H9 (cell line): Measurements from ENCODE around the gene TCEAL4. TPM values are rescaled to one million over a fixed set of nuclear protein-coding genes. Genes with fewer than 3 reads are reported as not detected.

ENCODE experiments used
- DNase-seq: peaks from one replicate; pipeline ENCODE4 v3.0.0-alpha.2; 2017
- H2AFZ ChIP-seq: one replicate; pipeline ENCODE4 v1.6.1; 2013; ENCODE audit warnings: mild to moderate bottlenecking, low read length, control low read depth, moderate library complexity
- H2AK5ac ChIP-seq: 2 replicates; pipeline ENCODE4 v1.6.1; 2013; ENCODE audit warnings: low read length, control low read depth, mixed read lengths; ENCODE audit not compliant: insufficient read length
- H2BK120ac ChIP-seq: one replicate; pipeline ENCODE4 v1.6.1; 2013; ENCODE audit warnings: low read depth, mild to moderate bottlenecking, low read length, control low read depth, inconsistent platforms; ENCODE audit not compliant: poor library complexity, severe bottlenecking
- H2BK12ac ChIP-seq: 2 replicates; pipeline ENCODE4 v1.6.1; 2013; ENCODE audit warnings: low read length, control low read depth, mixed read lengths, low read depth; ENCODE audit not compliant: insufficient read length
- H2BK15ac ChIP-seq: 2 replicates; pipeline ENCODE4 v1.6.1; 2013; ENCODE audit warnings: low read depth, low read length, control low read depth
- H2BK20ac ChIP-seq: one replicate; pipeline ENCODE4 v1.6.1; 2013; ENCODE audit warnings: low read depth, mild to moderate bottlenecking, low read length, control low read depth, inconsistent platforms; ENCODE audit not compliant: poor library complexity, severe bottlenecking
- H2BK5ac ChIP-seq: 2 replicates; pipeline ENCODE4 v1.6.1; 2013; ENCODE audit warnings: low read length, control low read depth, mixed read lengths; ENCODE audit not compliant: insufficient read length
- H3K14ac ChIP-seq: 2 replicates; pipeline ENCODE4 v1.6.1; 2013; ENCODE audit warnings: low read length, control low read depth; ENCODE audit not compliant: insufficient read depth
- H3K18ac ChIP-seq: 2 replicates; pipeline ENCODE4 v1.6.1; 2013; ENCODE audit warnings: low read depth, mild to moderate bottlenecking, mixed read lengths, low read length, control low read depth; ENCODE audit not compliant: insufficient read length
- H3K23ac ChIP-seq: 2 replicates; pipeline ENCODE4 v1.6.1; 2013; ENCODE audit warnings: low read length, control low read depth, mixed read lengths, low read depth; ENCODE audit not compliant: insufficient read length
- H3K23me2 ChIP-seq: 2 replicates; pipeline ENCODE4 v1.6.1; 2013; ENCODE audit warnings: low read depth, mild to moderate bottlenecking, mixed read lengths, low read length, control low read depth; ENCODE audit not compliant: insufficient read length, poor library complexity, severe bottlenecking
- H3K27ac ChIP-seq: 2 replicates; pipeline ENCODE4 v1.5.1; 2013; ENCODE audit warnings: low read length, control low read depth, mixed read lengths, low read depth; ENCODE audit not compliant: insufficient read length
- H3K27me3 ChIP-seq: 2 replicates; pipeline ENCODE4 v1.6.1; 2013; ENCODE audit warnings: low read length, control low read depth, inconsistent platforms; ENCODE audit not compliant: insufficient read depth
- H3K4ac ChIP-seq: 2 replicates; pipeline ENCODE4 v1.6.1; 2013; ENCODE audit warnings: low read depth, mild to moderate bottlenecking, control low read depth, inconsistent platforms, low read length, moderate library complexity
- H3K4me1 ChIP-seq: 2 replicates; pipeline ENCODE4 v1.6.1; 2013; ENCODE audit warnings: low read length, control low read depth, inconsistent platforms; ENCODE audit not compliant: insufficient read depth
- H3K4me2 ChIP-seq: 2 replicates; pipeline ENCODE4 v1.6.1; 2013; ENCODE audit warnings: low read length, control low read depth, mixed read lengths; ENCODE audit not compliant: insufficient read length, insufficient read depth
- H3K56ac ChIP-seq: 2 replicates; pipeline ENCODE4 v1.6.1; 2013; ENCODE audit warnings: low read depth, mild to moderate bottlenecking, mixed read lengths, low read length, control low read depth; ENCODE audit not compliant: insufficient read length
- H3K79me1 ChIP-seq: 2 replicates; pipeline ENCODE4 v1.6.1; 2013; ENCODE audit warnings: low read depth, mild to moderate bottlenecking, moderate library complexity, low read length, control low read depth, inconsistent platforms; ENCODE audit not compliant: insufficient read depth, poor library complexity, severe bottlenecking
- H3K79me2 ChIP-seq: 2 replicates; pipeline ENCODE4 v1.6.1; 2013; ENCODE audit warnings: low read length, control low read depth, inconsistent platforms; ENCODE audit not compliant: insufficient read depth
- H3K9ac ChIP-seq: 2 replicates; pipeline ENCODE4 v1.6.1; 2013; ENCODE audit warnings: low read length, control low read depth, mixed read lengths; ENCODE audit not compliant: insufficient read length; ENCODE audit errors: extremely low read depth
- H3K9me3 ChIP-seq: one replicate; pipeline ENCODE4 v1.6.1; 2013; ENCODE audit warnings: low read depth, low read length, inconsistent platforms; ENCODE audit not compliant: control insufficient read depth
- H3T11ph ChIP-seq: one replicate; pipeline ENCODE4 v1.6.1; 2013; ENCODE audit warnings: mild to moderate bottlenecking, low read length, control low read depth, inconsistent platforms
- H4K20me1 ChIP-seq: one replicate; pipeline ENCODE4 v1.6.1; 2013; ENCODE audit not compliant: control insufficient read depth, insufficient read length, insufficient read depth
- H4K5ac ChIP-seq: 2 replicates; pipeline ENCODE4 v1.6.1; 2013; ENCODE audit warnings: low read depth, mild to moderate bottlenecking, mixed read lengths, low read length, control low read depth; ENCODE audit not compliant: insufficient read length
- H4K8ac ChIP-seq: replicated peaks from 2 replicates; pipeline ENCODE4 v1.6.1; 2013; ENCODE audit warnings: low read length, control low read depth, mixed read lengths, low read depth; ENCODE audit not compliant: insufficient read length
- H4K91ac ChIP-seq: 2 replicates; pipeline ENCODE4 v1.6.1; 2013; ENCODE audit warnings: low read depth, mild to moderate bottlenecking, moderate library complexity, mixed read lengths, low read length, control low read depth; ENCODE audit not compliant: insufficient read length
- H3K27ac Mint-ChIP-seq, 3 experiments: 2 replicates in 2 of 3; 3 replicates in 1 of 3; pipeline ENCODE4 v1.8.0; 2020 to 2021; ENCODE audit warnings: mixed read lengths in 3 of 3, mild to moderate bottlenecking in 1 of 3, moderate library complexity in 1 of 3
- H3K27me3 Mint-ChIP-seq: 2 replicates; pipeline ENCODE4 v1.8.0; 2021; ENCODE audit warnings: low read depth, mild to moderate bottlenecking, moderate library complexity, mixed read lengths
- H3K36me3 Mint-ChIP-seq, 3 experiments: 2 replicates in 2 of 3; 3 replicates in 1 of 3; pipeline ENCODE4 v1.8.0; 2020 to 2021; ENCODE audit warnings: low read depth in 3 of 3, mixed read lengths in 3 of 3; ENCODE audit not compliant: insufficient read depth in 1 of 3
- H3K4me1 Mint-ChIP-seq, 2 experiments: 2 replicates each; pipeline ENCODE4 v1.8.0; 2020; ENCODE audit warnings: mixed read lengths in 2 of 2
- H3K4me3 Mint-ChIP-seq, 2 experiments: 2 replicates in 1 of 2; 3 replicates in 1 of 2; pipeline ENCODE4 v1.8.0; 2020 to 2021; ENCODE audit warnings: mild to moderate bottlenecking in 2 of 2, mixed read lengths in 2 of 2, moderate library complexity in 1 of 2
- H3K9me3 Mint-ChIP-seq, 2 experiments: 2 replicates in 1 of 2; 3 replicates in 1 of 2; pipeline ENCODE4 v1.8.0; 2020; ENCODE audit warnings: mild to moderate bottlenecking in 2 of 2, mixed read lengths in 2 of 2, moderate library complexity in 1 of 2
- CTCF ChIP-seq: fragments of 200-600 bp; sonication (generic); conservative IDR thresholded peaks from 3 replicates; pipeline ENCODE4 v1.8.0; 2021; ENCODE audit warnings: antibody characterized with exemption, mild to moderate bottlenecking
- WGBS: extraction: QIAGEN DNeasy Blood & Tissue Kit; methylation state at CpG from one replicate; pipeline ENCODE4 v1.1.7; 2013; ENCODE audit warnings: missing lambda C conversion rate, low lambda C conversion rate, mixed read lengths; ENCODE audit not compliant: insufficient read length; ENCODE audit errors: extremely low coverage; 5-methylcytosine and 5-hydroxymethylcytosine counted together
- total RNA-seq: library from RNA; stranded (reverse); gene quantifications from 2 replicates; pipeline ENCODE4 v1.2.1, GENCODE V29; 2021

The TCEAL4 gene
- total RNA-seq, 1 experiment from 2014 or later: 49.9 TPM

- Histone ChIP-seq H2AFZ (no peak overlapping the region), H3K14ac (no peak overlapping the region), H4K8ac (no peak overlapping the region), H4K5ac (no peak overlapping the region), H3T11ph (no peak overlapping the region), H2BK20ac (no peak overlapping the region), H2AK5ac (no peak overlapping the region), H3K18ac (no peak overlapping the region), H4K91ac (no peak overlapping the region), H3K27ac (no peak overlapping the region), H3K79me1 (no peaks in the 10 kb centered on the region), H3K23me2 (peaks cover 6% of the 10 kb centered on the region), H4K20me1 (no peaks in the 10 kb centered on the region), H3K56ac (no peak overlapping the region), H3K23ac (no peak overlapping the region), H2BK15ac (no peak overlapping the region), H3K9ac (no peak overlapping the region), H3K27me3 (no peaks in the 10 kb centered on the region), H3K79me2 (no peaks in the 10 kb centered on the region), H2BK120ac (no peak overlapping the region), H2BK12ac (no peak overlapping the region), H3K4me1 (peaks cover 7% of the 10 kb centered on the region; the same call in 1 of the 2 replicates), H3K4ac (no peak overlapping the region), H3K9me3 (no peaks in the 10 kb centered on the region), H3K4me2 (no peak overlapping the region), H2BK5ac (no peak overlapping the region)
- peaks cover 0 to 9% (median 7%) of the 10 kb centered on the region in 3 experiments; a peak in 4 of 7 replicates for H3K36me3 Mint-ChIP-seq
- no peak overlapping the region for H3K4me3 Mint-ChIP-seq
- peaks cover 0 to 30% of the 10 kb centered on the region in 2 experiments; a peak in 2 of 5 replicates for H3K9me3 Mint-ChIP-seq
- TF ChIP-seq CTCF: no peak
- peaks cover 21 to 25% of the 10 kb centered on the region in 2 experiments for H3K4me1 Mint-ChIP-seq
- H3K27me3 Mint-ChIP-seq: no peaks in the 10 kb centered on the region; the same call in 1 of the 2 replicates
- no CpG with 5 or more reads among the region's 1 CpG for WGBS
- no peak for DNase-seq
- H3K27ac Mint-ChIP-seq: no peak overlapping the region
These were observed 28.1 kb downstream of the TCEAL4 start for GRCh38 chrX:103613362-103613890.
